Myocyte (in vitro differentiated cells): Measurements from ENCODE around the gene SPHK2. TPM values are rescaled to one million over a fixed set of nuclear protein-coding genes. Genes with fewer than 3 reads are reported as not detected.
"Not testable (repeated sequence)": the region's sequence is repeated elsewhere in the genome, so short reads cannot be mapped to it uniquely, and the experiment has no call there.

Source experiments
- DNase-seq: peaks from one replicate; pipeline ENCODE4 v3.0.0-alpha.2; 2012; ENCODE audit warnings: low read depth
- polyA plus RNA-seq: library from polyadenylated mRNA; unstranded; fragments of >200 nt; gene quantifications from one replicate; pipeline ENCODE4 v1.2.1, GENCODE V29; 2012; ENCODE audit warnings: missing spikeins
- total RNA-seq: library from RNA; depleted of rRNA; stranded (reverse); fragments of >200 nt; gene quantifications from 2 replicates; pipeline ENCODE4 v1.2.3, GENCODE V29; 2014

The SPHK2 gene, protein sequence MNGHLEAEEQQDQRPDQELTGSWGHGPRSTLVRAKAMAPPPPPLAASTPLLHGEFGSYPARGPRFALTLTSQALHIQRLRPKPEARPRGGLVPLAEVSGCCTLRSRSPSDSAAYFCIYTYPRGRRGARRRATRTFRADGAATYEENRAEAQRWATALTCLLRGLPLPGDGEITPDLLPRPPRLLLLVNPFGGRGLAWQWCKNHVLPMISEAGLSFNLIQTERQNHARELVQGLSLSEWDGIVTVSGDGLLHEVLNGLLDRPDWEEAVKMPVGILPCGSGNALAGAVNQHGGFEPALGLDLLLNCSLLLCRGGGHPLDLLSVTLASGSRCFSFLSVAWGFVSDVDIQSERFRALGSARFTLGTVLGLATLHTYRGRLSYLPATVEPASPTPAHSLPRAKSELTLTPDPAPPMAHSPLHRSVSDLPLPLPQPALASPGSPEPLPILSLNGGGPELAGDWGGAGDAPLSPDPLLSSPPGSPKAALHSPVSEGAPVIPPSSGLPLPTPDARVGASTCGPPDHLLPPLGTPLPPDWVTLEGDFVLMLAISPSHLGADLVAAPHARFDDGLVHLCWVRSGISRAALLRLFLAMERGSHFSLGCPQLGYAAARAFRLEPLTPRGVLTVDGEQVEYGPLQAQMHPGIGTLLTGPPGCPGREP
- total RNA-seq: 11.0 and 16.5 TPM in 2 replicates
- 13.6 TPM for polyA plus RNA-seq

GRCh38 chr19:48618916-48619691 is at the start of gene SPHK2, which contains the start of gene RPL18:
TSS of gene SPHK2 (plus strand) at chr19:48619506. CDS start at chr19:48620515, 1,009 bp downstream.
TSS of gene RPL18 (minus strand) at chr19:48619178. CDS start at chr19:48619143, 35 bp downstream.
- peak; percentile 100 for DNase-seq

DNA sequence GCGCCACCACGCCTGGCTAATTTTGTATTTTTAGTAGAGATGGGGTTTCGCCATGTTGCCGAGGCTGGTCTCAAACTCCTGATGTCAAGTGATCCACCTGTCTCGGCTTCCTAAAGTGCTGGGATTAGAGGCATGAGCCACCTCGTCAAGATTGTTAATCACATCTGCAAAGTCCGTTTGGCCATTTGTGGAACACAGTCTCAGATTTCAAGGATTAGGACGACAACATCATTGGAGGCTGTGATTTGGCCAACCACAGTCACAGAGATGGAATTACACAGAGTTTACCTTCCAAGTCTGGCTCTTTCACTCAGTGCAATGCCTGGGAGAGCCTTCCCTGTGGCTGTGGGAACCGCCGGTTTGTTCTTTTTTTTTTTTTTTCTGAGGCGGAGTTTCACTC is 49.5 kb upstream of the SPHK2 start:
- peak; percentile 53 for DNase-seq

DNA sequence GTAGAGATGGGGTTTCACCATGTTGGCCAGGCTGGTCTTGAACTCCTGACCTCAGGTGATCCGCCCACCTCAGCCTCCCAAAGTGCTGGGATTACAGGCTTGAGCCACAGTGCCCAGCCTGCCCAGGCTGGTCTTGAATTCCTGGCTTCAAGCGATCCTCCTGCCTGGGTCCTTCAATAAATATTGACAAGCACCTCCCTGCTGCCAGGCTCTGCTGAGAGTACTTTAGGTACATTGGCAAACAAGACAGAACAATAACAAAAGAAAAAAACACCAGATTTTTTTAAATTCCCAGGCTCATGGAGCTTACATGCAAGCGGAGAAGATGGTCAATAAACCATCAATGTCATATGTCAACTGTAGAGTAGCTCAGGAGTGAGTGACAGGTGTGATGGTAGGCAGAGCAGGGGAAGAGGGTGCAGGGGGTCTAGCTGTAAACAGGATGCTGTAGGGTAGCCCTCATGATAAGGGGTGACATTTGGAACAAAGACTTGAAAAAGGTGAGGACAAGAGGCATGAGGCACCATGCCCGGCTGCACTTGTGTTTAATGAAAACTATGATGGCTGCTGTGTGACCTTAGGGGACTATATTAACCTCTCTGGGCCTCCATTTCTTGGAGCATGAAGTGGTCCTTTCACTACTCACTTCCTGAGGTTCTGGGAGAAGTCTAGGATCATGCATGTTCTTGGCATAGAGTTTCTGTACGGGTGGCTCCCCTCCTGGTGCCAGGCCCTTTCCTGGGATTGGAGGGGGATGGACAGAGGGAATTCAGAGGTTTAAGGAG is 47.7 kb upstream of the SPHK2 start:
- no peak for DNase-seq

DNA sequence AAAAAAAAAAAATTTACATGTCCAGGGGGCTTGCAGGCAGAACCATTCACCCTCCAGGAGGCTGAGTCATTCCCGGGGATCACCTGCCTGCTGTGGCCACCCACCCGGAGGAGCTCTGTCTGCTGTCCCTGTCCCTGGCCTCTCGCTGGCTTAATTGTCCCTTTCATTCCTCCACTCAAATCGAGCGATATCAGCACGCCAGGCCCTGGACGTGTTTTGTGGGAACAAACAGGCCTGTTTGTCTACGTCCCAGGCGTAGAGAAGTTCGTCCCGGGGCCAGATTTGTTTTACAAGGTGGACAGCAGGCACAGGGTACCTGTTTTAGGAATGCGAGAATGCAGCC is 46.2 kb upstream of the SPHK2 start:
- no peak for DNase-seq

DNA sequence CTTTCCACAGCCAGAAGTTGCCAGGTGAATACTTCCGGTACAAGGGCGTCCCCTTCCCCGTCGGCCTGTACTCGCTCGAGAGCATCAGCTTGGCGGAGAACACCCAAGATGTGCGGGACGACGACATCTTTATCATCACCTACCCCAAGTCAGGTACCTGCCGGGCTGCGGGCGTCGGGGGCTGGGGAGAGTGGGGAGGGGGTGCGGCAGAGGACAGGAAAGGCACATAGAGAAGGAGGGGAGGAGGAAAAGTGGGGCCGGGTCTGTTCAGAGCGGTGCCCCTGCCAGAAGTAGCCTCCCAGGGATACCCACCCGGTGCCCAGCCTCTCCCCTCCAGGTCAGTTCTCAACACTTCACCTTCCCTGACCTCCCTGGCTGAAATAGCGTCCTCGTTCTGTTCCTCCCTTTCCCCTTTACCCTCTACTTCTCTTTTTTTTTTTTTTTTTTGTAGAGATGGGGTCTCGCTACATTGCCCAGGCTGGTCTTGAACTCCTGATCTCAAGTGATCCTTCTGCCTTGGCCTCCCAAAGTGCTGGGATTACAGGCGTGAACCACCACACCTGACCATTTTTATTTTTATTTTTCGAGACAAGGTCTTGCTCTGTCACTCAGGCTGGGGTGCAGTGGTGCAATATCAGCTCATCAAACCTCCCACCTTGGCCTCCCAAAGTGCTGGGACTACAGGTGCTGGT is 43.2 kb upstream of the SPHK2 start:
- DNase-seq: no peak

- not testable (repeated sequence) for DNase-seq
Observed at GRCh38 chr19:48577908-48578307, 41.4 kb upstream of the SPHK2 start.

GRCh38 chr19:48578891-48579290 is 40.4 kb upstream of the SPHK2 start:
- DNase-seq: no peak

DNA sequence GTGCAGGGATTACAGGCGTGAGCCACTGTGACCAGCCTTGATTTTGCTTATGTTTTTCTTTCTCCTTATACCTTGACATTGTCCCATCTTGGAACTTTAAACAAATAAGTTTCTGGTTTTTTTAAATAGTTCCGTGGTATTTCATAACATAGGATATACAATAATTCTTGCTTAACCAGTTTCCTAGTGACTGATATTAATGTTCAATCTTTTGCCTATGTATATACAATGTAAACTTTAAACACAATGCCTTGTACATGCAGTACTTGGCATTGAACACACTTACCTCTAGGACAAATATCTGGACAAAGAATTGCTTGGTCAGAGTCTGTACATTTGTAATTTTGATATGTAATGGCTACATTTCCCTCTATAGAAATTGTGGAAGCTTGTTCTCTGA is 37.1 kb upstream of the SPHK2 start:
- DNase-seq: no peak

DNA sequence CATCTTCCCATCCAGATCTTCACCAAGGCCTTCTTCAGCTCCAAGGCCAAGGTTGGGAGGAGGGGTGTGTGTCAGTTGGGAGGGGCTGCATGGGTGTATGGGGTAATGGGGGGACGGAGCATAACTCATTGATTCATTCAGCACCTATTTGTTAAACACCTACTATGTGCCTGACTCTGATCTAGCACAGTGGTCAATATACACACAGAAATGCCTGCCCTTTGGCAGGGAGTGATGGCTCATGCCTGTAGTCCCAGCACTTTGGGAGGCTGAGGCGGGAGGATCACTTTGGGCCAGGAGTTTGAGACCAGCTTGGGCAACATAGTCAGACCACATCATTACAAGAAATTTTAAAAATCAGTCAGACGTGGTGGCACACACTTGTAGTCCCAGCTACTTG is 31.9 kb upstream of the SPHK2 start:
- no peak for DNase-seq

- peak; percentile 86 for DNase-seq
Observed at GRCh38 chr19:48588670-48589401, 30.5 kb upstream of the SPHK2 start.

DNA sequence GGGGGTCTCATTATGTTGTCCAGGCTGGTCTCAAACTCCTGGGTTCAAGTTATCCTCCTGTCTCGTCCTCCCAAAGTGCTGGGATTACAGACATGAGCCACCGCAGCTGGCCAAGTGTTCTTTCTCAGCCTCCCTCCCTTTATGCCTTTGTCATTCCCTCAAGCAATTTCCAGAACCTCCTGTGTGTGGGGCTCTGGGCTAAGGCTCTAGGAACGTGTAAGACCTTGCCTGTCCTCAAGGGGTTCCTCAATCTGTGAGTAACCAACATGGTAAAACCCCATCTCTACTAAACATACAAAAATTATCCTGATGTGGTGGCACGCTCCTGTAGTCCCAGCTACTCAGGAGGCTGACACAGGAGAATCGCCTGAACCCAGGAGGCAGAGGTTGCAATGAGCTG is 28.3 kb upstream of the SPHK2 start:
- DNase-seq: peak; percentile 7

GRCh38 chr19:48595171-48595570 is 24.1 kb upstream of the SPHK2 start:
- no peak for DNase-seq

GRCh38 chr19:48595833-48596232 is 23.5 kb upstream of the SPHK2 start:
- DNase-seq: no peak

- DNase-seq: no peak
Observed at GRCh38 chr19:48596237-48596636, 23.1 kb upstream of the SPHK2 start.

DNA sequence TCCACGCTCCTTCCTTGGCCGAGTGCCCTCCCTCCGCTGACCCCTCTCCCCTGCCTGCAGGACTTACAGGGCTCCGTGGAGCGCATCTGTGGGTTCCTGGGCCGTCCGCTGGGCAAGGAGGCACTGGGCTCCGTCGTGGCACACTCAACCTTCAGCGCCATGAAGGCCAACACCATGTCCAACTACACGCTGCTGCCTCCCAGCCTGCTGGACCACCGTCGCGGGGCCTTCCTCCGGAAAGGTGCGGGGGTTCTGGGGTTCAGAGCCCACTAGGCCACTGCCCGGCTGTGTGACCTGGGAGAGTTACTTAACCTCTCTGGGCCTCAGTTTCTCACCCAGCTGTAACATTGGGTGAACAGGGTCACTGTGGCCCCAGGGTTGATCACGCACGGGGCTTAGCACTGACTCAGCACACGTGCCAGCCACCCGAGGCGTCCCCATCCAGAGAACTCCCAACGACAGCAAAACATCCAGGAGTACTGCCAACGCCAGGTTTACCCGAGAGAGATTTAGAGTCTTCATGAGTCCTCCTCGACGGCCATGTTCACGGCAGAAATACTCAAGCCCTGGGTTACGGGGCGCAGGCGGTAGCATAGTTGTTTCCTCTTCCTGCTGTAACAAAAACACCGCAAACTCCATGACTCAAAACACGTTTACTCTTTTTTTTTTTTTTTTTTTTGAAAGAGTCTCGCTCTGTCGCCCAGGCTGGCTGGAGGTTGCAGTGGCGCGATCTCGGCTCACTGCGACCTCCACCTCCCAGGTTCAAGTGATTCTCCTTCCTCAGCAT is 22.4 kb upstream of the SPHK2 start:
- DNase-seq: no peak

DNA sequence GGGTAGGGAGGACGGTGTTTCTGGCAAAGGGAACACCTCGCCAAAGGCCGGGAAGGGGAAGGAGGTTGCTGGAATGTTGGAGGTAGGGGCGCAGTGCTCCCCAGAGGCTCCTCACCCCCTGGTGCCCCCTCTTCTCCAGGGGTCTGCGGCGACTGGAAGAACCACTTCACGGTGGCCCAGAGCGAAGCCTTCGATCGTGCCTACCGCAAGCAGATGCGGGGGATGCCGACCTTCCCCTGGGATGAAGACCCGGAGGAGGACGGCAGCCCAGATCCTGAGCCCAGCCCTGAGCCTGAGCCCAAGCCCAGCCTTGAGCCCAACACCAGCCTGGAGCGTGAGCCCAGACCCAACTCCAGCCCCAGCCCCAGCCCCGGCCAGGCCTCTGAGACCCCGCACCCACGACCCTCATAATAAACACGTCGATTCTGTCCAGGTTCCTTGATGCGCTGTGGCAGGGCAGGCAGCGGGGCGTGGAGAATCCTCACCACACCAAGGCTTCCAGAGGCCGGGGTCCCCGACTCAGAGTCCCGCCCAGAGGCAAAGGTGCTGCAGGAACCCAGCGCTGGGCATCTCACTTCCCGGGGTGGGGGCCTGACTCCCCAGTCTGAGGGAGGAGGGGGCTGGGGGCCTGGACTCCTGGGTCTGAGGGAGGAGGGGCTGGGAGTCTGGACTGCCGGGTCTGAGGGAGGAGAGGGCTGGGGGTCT is 20.2 kb upstream of the SPHK2 start:
- DNase-seq: no peak

GRCh38 chr19:48600679-48601417 is 18.5 kb upstream of the SPHK2 start:
- no peak for DNase-seq

- no peak for DNase-seq
Observed at GRCh38 chr19:48603001-48603400, 16.3 kb upstream of the SPHK2 start.
